ENCODE results near the gene THOC6.
"Not testable (repeated sequence)": the region's sequence is repeated elsewhere in the genome, so short reads cannot be mapped to it uniquely, and the experiment has no call there.

Gene THOC6

GRCh38 chr16:3035289-3035971, 11.6 kb downstream of the THOC6 start:
- DNase-seq = no peak

- no peak for DNase-seq
Measured at GRCh38 chr16:3035972-3036725, 12.3 kb downstream of the THOC6 start.

- DNase-seq = no peak
Measured at GRCh38 chr16:3036726-3037315, 13.0 kb downstream of the THOC6 start, which contains the start of gene BICDL2. TSS of gene BICDL2 (minus strand) at chr16:3036944. CDS start at chr16:3035496, 1,448 bp downstream.

- DNase-seq = peak; percentile 60
Measured at GRCh38 chr16:3038256-3038655, 14.4 kb downstream of the THOC6 start.

GRCh38 chr16:3038896-3039295, 15.1 kb downstream of the THOC6 start:
- DNase-seq = no peak

GRCh38 chr16:3042376-3042775, 18.5 kb downstream of the THOC6 start:
- no peak for DNase-seq

- no peak for DNase-seq
Measured at GRCh38 chr16:3044708-3045107, 20.9 kb downstream of the THOC6 start.

GRCh38 chr16:3045758-3046640, 22.2 kb downstream of the THOC6 start, which contains the start of gene MMP25:
TSS of gene MMP25 (plus strand) at chr16:3046561. CDS start at chr16:3046918, 357 bp downstream.
- no peak for DNase-seq

- DNase-seq = no peak
Measured at GRCh38 chr16:3046641-3047386, 23.0 kb downstream of the THOC6 start.

GRCh38 chr16:3047387-3047720, 23.5 kb downstream of the THOC6 start:
- DNase-seq = no peak

- no peak for DNase-seq
Measured at GRCh38 chr16:3049921-3050481, 26.2 kb downstream of the THOC6 start.

GRCh38 chr16:3050487-3050886, 26.7 kb downstream of the THOC6 start:
- no peak for DNase-seq

GRCh38 chr16:3051009-3051408, 27.2 kb downstream of the THOC6 start:
- no peak for DNase-seq

- DNase-seq = no peak
Measured at GRCh38 chr16:3051494-3051893, 27.7 kb downstream of the THOC6 start.

- not testable (repeated sequence) for DNase-seq
Measured at GRCh38 chr16:3052571-3053329, 28.9 kb downstream of the THOC6 start.

GRCh38 chr16:3053330-3053710, 29.5 kb downstream of the THOC6 start:
- DNase-seq = not testable (repeated sequence)

- DNase-seq = no peak
Measured at GRCh38 chr16:3054965-3055733, 31.3 kb downstream of the THOC6 start.

- DNase-seq = not testable (repeated sequence)
Measured at GRCh38 chr16:3055734-3056115, 31.9 kb downstream of the THOC6 start.

- DNase-seq = no peak
Measured at GRCh38 chr16:3056336-3057180, 32.7 kb downstream of the THOC6 start.

All from DMS79 treated with DMSO at 0.1 percent for 48 hours (cell line).